Epithelial cell of esophagus (primary cell): ENCODE data around the gene INTU.

Experiments used
- DNase-seq: peaks from one replicate; pipeline ENCODE4 v3.0.0; 2010; ENCODE audit warnings: low read depth
- H3K4me3 ChIP-seq: 2 replicates; pipeline ENCODE4 v1.5.1; 2011; ENCODE audit warnings: mild to moderate bottlenecking, low read length, control low read depth
- TF ChIP-seq, protein P1 (sequence below): IDR thresholded peaks from 2 replicates; pipeline ENCODE4 v1.5.1; 2011; ENCODE audit warnings: low read depth, mild to moderate bottlenecking, low read length, control low read depth, inconsistent platforms; ENCODE audit not compliant: insufficient read depth; ENCODE audit errors: missing control alignments

INTU gene

DNA sequence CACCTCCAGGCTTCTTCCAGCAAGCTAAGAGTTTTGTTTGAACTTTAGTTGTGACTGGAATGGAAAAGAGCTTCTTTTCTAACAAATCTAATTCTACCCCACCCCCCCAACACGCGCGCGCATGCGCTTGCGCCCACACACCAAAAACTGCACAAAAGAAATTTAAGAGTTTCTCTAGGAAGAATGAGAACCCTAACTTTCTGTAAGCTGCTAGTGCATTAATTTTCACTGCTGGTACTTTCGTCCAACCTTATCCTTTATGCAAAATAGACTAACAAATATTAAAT, 9.0 kb upstream of the INTU start:
- peak overlapping the region; percentile 69 for H3K4me3 ChIP-seq
- DNase-seq = no peak
- TF ChIP-seq, protein P1, sequence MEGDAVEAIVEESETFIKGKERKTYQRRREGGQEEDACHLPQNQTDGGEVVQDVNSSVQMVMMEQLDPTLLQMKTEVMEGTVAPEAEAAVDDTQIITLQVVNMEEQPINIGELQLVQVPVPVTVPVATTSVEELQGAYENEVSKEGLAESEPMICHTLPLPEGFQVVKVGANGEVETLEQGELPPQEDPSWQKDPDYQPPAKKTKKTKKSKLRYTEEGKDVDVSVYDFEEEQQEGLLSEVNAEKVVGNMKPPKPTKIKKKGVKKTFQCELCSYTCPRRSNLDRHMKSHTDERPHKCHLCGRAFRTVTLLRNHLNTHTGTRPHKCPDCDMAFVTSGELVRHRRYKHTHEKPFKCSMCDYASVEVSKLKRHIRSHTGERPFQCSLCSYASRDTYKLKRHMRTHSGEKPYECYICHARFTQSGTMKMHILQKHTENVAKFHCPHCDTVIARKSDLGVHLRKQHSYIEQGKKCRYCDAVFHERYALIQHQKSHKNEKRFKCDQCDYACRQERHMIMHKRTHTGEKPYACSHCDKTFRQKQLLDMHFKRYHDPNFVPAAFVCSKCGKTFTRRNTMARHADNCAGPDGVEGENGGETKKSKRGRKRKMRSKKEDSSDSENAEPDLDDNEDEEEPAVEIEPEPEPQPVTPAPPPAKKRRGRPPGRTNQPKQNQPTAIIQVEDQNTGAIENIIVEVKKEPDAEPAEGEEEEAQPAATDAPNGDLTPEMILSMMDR = no peak

DNA sequence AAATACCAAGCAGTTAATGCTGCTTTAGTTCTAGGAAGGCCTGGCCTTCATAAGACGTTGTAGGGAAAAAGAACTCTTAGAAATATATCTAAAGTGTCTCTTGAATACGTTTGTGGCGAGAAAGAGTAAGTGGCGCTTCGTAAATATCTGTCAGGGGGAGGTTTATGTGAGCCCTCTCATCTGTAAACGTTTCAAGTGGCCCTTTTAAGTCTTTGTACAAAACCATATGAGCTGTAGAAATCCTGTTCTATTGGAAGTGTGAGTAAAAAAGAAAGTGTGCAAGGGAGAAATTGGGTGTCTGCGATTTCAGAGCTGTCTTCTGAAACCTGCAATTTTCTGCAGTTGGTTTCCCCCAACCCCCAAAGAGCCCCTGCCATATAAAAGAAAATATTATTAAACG, 8.6 kb upstream of the INTU start:
- H3K4me3 ChIP-seq = peak overlapping the region; percentile 69
- TF ChIP-seq, protein P1 = no peak
- DNase-seq = no peak

DNA sequence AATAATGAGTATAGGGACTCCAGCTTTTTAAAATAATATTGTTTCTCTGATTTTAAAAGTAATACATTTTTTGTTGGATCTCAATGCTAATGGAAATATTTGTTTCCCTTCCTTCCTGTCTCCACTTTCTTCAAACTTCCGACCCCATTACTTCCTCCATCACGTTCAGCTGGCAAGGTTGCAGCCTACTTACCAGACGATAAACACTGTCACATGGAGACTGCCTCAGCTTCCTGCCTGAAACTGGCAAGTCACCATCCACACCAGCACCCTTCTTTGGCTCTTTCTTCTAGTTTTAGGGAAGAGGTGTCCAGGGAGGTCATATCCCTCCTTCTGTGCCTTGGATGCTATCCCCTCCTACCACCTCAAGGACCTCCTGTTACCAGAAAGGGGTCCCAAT, 3.4 kb upstream of the INTU start:
- no peak overlapping the region for H3K4me3 ChIP-seq
- no peak for DNase-seq
- TF ChIP-seq, protein P1 = no peak

DNA sequence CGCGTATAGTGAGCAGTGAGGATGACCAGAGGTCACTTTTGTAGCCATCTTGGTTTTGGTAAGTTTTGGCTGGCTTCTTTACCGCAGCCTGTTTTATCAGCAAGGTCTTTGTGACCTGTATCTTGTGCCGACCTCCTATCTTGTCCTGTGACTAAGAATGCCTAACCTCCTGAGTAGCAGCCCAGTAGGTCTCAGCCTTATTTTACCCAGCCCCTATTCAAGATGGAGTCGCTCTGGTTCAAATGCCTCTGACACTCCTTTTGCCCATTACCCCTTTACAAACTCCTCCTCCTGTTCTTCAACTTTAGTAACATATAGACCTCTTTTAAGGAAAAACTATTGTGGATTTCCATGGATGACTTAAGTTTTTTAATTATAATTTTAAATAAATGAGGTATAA, 2.6 kb upstream of the INTU start:
- TF ChIP-seq, protein P1 = no peak
- DNase-seq = no peak
- no peak overlapping the region for H3K4me3 ChIP-seq

DNA sequence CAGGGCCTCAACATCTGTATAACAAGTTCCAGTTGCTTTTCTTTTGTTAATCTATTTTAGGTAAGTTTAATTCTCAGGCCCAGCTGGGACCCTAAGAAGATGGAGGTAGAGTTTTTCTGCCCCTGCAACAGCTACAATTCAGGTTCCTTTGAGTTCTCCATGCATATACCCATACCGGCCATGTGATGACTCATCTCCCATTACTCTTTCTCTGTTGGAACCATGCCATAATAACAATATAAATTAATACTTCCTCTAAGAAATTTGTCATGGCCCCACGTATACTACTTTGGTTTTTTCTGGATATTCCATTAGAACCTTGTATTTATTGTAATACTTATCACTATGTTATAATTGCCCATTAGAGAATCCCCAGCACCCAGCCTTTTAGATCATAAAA, 1.3 kb upstream of the INTU start:
- no peak overlapping the region for H3K4me3 ChIP-seq
- TF ChIP-seq, protein P1 = no peak
- peak; percentile 82 for DNase-seq

DNA sequence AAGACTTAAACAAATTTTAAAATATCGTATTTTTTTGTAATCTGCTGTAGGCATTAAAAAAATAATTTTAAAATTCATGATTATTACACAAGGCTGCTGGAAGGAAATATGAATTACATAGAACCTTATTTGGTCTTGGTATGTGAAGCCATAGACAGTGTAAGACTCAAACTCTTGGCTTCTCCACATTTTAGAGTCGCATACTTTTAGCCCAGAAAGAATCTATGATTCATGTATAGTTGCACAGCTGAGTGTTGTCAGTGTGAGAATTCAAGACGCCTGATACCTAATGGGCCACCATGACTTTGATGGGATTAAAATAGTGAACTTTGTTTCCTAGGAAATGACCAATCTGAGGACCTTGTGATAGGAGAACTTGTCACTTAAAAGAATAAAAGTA, 1.4 kb downstream of the INTU start:
- TF ChIP-seq, protein P1 = no peak
- peak; percentile 33 for DNase-seq
- no peak overlapping the region for H3K4me3 ChIP-seq

DNA sequence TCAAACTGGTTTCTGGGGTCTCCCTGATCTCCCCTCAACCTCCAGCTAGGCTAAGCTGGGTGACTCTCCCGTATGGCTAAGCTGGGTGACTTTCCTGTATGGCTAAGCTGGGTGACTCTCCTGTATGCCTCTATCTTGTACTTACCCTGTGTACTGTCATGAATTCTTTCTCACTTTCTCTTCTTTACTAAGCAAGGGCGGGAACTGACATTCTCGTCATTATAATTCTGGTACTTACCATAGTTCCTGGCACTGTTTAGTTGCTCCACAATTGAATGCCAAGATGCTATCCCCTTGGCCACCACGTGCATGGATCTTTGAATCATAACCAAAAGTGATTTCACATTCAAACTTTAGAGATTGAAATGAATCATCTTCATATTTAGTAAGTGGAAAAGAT, 8.8 kb downstream of the INTU start:
- DNase-seq = peak; percentile 11
- TF ChIP-seq, protein P1 = no peak
- no peak overlapping the region for H3K4me3 ChIP-seq
